Superior temporal gyrus (tissue), 1 donor: ENCODE data around the gene SOWAHA.

Experiments
- DNase-seq: peaks from one replicate; pipeline ENCODE4 v3.0.0-alpha.2; 2016; ENCODE audit errors: extremely low spot score

The SOWAHA gene

DNA sequence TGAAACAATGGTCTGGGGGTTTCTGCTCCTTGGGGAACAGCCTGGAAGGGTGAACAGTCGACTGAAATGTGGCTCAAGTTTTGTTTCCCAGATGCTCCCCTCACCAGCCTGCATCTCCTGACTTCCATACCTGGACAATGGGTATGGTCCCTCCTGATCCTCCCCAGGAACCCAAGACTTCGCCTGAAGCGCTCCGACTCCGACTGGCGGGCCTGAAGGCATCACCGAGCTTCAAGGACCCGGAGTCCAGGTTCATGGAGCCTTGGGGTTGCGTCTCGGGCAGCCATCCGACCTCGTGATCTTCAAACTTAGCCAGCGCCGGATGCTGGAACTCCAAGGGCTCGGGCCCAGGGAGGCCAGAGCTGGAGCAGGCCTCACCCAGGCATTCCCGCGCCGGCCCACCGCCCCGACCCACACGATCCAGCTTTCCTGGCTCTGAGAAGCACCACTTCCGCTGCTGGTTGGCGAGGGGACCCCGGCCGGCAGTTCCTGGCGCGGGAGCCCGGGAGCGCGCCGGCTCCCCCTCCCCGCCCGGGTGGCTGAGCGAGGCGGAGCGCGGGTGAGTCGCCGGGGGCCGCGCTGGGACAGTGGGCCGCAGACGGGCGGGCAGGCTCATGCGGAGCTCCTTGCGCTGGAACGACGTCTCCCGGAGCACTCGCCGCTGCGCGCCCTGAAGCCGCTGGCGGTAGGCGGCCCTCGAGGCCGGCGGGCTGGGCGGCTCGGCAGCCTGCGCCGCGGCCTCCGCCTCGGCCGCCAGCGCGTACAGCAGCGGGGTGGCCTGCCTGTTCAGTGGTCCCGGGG lies 12.1 kb downstream of the SOWAHA start:
- DNase-seq, result no peak

- DNase-seq, result no peak
These were observed 12.8 kb downstream of the SOWAHA start for GRCh38 chr5:132825834-132826391.

DNA sequence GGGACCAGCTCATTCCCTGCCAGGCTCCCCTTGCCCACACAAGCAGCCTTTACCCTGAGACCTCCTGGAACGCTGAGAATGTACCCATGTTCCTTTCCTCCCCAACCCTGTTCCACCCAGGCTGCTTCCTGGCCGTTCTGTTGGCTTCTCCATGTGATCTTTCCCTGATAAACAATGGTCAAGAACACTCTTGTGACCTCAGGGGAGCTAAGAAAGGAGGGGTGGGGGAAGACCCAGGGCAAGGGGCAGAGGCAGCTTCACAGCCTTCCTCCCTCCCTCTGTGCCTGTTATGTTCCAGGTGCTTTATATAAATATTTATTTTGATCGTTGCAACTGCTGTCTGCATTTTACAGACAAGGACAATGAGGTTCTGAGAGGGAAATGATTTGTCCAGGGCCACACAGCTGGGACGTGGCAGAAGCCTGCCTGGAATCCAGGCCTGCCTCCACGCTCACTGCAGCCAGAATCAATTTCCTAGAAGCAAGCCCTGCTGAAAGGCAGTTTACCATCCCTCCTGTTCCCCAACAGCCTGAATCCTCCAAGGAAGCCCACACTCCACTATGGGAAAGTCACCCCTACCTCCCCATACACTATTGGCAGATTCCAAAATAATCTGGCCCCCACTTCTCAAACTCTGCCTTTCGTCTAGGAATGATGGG lies 13.5 kb downstream of the SOWAHA start:
- DNase-seq, result no peak

- DNase-seq, result no peak
These were observed 15.0 kb downstream of the SOWAHA start for GRCh38 chr5:132827943-132828673.

DNA sequence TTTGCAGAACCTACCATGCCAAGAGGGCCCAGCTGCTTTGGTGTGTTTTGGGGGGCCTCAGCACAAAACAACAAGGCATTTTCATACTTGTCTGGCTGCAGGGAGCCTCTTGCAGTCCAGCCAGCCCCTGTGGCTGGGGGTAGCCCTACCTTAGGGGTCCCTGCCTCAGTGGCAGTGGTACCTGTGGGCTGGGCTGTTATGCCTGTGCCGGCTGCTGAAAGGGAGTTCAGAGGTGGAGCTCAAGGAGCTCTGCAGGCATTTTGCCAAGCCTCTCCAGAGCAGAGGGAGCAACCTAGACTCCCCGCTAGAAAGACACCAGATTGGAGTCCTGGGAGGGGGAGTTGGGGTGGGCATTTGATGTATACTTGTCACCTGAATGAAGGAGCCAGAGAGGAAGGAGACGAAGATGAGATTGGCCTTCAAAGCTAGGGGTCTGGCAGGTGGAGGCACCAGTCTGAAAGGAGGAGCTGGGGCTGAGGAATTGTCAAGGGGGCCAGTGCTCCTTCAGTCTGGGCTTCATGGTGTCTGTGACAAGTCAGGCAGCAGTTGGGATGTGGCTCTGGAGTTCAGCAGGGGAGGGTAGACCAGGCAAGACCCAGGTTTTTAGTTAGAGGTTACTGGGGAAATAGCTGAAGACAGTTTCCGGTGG lies 15.9 kb downstream of the SOWAHA start:
- peak; percentile 28 for DNase-seq

- DNase-seq, result peak; percentile 78
These were observed 16.8 kb downstream of the SOWAHA start for GRCh38 chr5:132829742-132830435.

GRCh38 chr5:132830436-132831094 lies 17.5 kb downstream of the SOWAHA start, which contains the start of gene SHROOM1:
Gene SHROOM1 (minus strand): TSS chr5:132830647. CDS start chr5:132826140, 4,507 bp downstream.
- no peak for DNase-seq

GRCh38 chr5:132831095-132831860 lies 18.2 kb downstream of the SOWAHA start:
- DNase-seq, result no peak

- DNase-seq, result no peak
These were observed 19.5 kb downstream of the SOWAHA start for GRCh38 chr5:132832612-132833011.

GRCh38 chr5:132834057-132834456 lies 21.0 kb downstream of the SOWAHA start:
- no peak for DNase-seq

GRCh38 chr5:132836852-132837251 lies 23.8 kb downstream of the SOWAHA start:
- DNase-seq, result no peak

GRCh38 chr5:132837868-132838267 lies 24.8 kb downstream of the SOWAHA start:
- no peak for DNase-seq

DNA sequence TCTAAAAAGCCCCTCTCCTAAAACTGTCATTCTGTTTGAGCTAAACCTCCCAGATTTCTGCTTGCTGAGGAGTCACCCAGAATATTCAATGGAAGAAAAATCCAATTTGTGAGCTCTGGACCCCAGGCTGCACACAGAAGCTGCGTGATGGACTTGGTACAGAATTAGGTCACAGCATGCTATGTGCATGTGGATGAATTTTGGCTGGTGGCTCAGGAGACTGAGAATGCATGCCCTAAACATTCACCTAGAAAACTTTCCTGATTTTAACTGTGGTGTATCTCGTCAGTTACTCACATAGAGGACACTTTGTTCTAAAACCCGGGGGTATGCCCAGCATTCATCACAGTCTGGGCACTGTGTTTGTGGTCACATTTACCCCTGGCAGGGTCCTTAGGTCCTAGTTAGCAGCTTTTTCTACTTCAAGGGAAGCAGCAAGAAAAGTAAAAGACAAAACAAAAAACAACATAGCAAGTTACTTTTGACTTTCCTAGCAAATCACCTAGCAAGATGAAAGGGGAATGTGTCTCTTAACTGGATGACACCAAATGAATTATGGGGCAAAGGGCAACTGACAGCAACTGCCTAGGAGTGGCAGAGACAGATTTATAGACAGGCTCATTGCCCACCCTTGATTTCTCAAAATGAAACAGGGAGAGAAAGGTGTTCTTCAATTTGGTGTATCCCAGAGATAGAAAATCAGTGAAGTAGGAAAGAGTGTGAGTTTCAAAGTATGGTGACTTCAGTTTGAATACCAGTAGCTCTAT lies 25.6 kb downstream of the SOWAHA start:
- no peak for DNase-seq

- DNase-seq, result no peak
These were observed 26.6 kb downstream of the SOWAHA start for GRCh38 chr5:132839426-132840301.

DNA sequence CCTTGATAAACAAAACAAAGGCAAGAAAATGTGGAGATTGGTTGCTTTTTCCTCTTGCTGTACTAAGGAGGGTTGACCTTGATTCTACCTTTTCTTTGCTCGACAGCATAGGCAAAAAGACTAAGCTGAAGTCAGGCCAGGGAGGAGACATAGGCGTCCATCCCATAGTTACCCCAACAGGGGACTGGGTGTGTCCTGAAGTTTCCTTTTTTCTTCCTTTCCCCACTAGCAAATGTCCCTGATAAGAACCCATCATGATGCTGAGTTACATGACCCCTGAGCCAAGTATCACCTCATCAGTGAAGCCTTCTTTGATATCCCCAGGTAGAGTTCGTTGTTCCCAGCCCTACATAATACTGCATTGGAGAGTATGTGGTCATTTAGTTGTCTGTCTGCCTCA lies 27.2 kb downstream of the SOWAHA start:
- DNase-seq, result no peak

- DNase-seq, result no peak
These were observed 27.8 kb downstream of the SOWAHA start for GRCh38 chr5:132840896-132841295.

- DNase-seq, result no peak
These were observed 28.2 kb downstream of the SOWAHA start for GRCh38 chr5:132841305-132841704.

DNA sequence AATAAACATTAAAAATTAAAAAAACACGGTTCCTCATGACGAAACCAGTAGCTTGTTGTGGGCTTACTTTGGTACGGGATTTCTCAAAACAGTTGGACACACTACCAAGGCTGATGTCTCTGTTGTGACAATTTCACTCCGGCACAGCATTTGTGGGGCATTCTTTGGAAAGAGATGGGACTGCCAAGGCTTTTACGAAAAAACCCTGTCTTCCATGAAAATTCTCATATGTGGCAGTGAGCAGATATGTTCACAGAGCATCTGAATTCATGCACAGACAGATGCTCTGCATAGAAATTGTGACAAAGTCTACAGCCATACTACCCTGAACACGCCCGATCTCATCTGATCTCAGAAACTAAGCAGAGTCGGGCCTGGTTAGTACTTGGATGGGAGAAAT lies 35.2 kb downstream of the SOWAHA start:
- DNase-seq, result no peak
